RPMI7951 (cell line): Measurements from ENCODE around the gene ZNF341. TPM values are rescaled to one million over a fixed set of nuclear protein-coding genes. Genes with fewer than 3 reads are reported as not detected.

ENCODE experiments used
- DNase-seq: peaks from one replicate; pipeline ENCODE4 v3.0.0-alpha.2; 2012; ENCODE audit warnings: low read depth
- total RNA-seq: library from RNA; depleted of rRNA; stranded (reverse); fragments of >200 nt; shearing (Covaris generic); gene quantifications from 2 replicates; pipeline ENCODE4 v1.2.3, GENCODE V29; 2014

The ZNF341 gene
- total RNA-seq, 1 experiment from 2014 or later, result 1.6 TPM

GRCh38 chr20:33822991-33823390 is 91.2 kb downstream of the ZNF341 start:
- DNase-seq, result no peak

GRCh38 chr20:33824852-33825251 is 93.1 kb downstream of the ZNF341 start:
- no peak for DNase-seq

GRCh38 chr20:33825340-33826269 is 93.8 kb downstream of the ZNF341 start:
- no peak for DNase-seq

GRCh38 chr20:33826270-33826897 is 94.6 kb downstream of the ZNF341 start:
- DNase-seq, result no peak

GRCh38 chr20:33827109-33827508 is 95.3 kb downstream of the ZNF341 start:
- DNase-seq, result no peak

GRCh38 chr20:33827634-33828325 is 96.0 kb downstream of the ZNF341 start:
- DNase-seq, result no peak

- no peak for DNase-seq
Observed at GRCh38 chr20:33828326-33828844, 96.6 kb downstream of the ZNF341 start.

- no peak for DNase-seq
Observed at GRCh38 chr20:33828967-33829560, 97.3 kb downstream of the ZNF341 start.

- DNase-seq, result no peak
Observed at GRCh38 chr20:33829636-33830035, 97.8 kb downstream of the ZNF341 start.

GRCh38 chr20:33830371-33830770 is 98.6 kb downstream of the ZNF341 start:
- peak; percentile 20 for DNase-seq

GRCh38 chr20:33832103-33832804 is 100.5 kb downstream of the ZNF341 start:
- no peak for DNase-seq

GRCh38 chr20:33833333-33833732 is 101.5 kb downstream of the ZNF341 start:
- no peak for DNase-seq

- no peak for DNase-seq
Observed at GRCh38 chr20:33835615-33836172, 103.9 kb downstream of the ZNF341 start.

- DNase-seq, result no peak
Observed at GRCh38 chr20:33836277-33836676, 104.5 kb downstream of the ZNF341 start.

- no peak for DNase-seq
Observed at GRCh38 chr20:33837096-33837830, 105.5 kb downstream of the ZNF341 start.

GRCh38 chr20:33838035-33838864 is 106.5 kb downstream of the ZNF341 start:
- no peak for DNase-seq

GRCh38 chr20:33839591-33839990 is 107.8 kb downstream of the ZNF341 start:
- DNase-seq, result no peak

- DNase-seq, result no peak
Observed at GRCh38 chr20:33840160-33840559, 108.4 kb downstream of the ZNF341 start.

GRCh38 chr20:33840759-33841435 is 109.1 kb downstream of the ZNF341 start:
- no peak for DNase-seq
